Effector memory CD8-positive, alpha-beta T cell (primary cell): ENCODE results near the gene CYP2W1.

Experiments
- ATAC-seq: fragments of 150-1000 bp; cut with Tn5 transposase; replicated peaks from 2 replicates; pipeline ENCODE4 v1.10.0; 2021; ENCODE audit warnings: mild to moderate bottlenecking, moderate library complexity
- DNase-seq, 3 experiments: peaks; one replicate each; pipeline ENCODE4 v3.0.0; 2021
- H3K27ac Mint-ChIP-seq, 2 donors: one replicate each; pipeline ENCODE4 v1.8.0; 2022; ENCODE audit warnings: mild to moderate bottlenecking in 2 of 2, mixed read lengths in 2 of 2, moderate library complexity in 2 of 2
- H3K27me3 Mint-ChIP-seq, 2 donors: one replicate each; pipeline ENCODE4 v1.8.0; 2022; ENCODE audit warnings: mixed read lengths in 2 of 2
- H3K36me3 Mint-ChIP-seq: one replicate; pipeline ENCODE4 v1.8.0; 2022; ENCODE audit warnings: mild to moderate bottlenecking, moderate library complexity, mixed read lengths; ENCODE audit not compliant: insufficient read depth
- H3K4me1 Mint-ChIP-seq, 2 donors: one replicate each; pipeline ENCODE4 v1.8.0; 2022; ENCODE audit warnings: low read depth in 2 of 2, mixed read lengths in 2 of 2
- H3K4me3 Mint-ChIP-seq, 2 donors: one replicate each; pipeline ENCODE4 v1.8.0; 2022; ENCODE audit warnings: mild to moderate bottlenecking in 2 of 2, mixed read lengths in 2 of 2, moderate library complexity in 2 of 2
- H3K9me3 Mint-ChIP-seq, 2 donors: one replicate each; pipeline ENCODE4 v1.8.0; 2022; ENCODE audit warnings: mixed read lengths in 2 of 2

Gene CYP2W1

GRCh38 chr7:1009747-1010146, 26.8 kb downstream of the CYP2W1 start:
- Mint-ChIP-seq H3K36me3 (peaks cover 19% of the 10 kb centered on the region), H3K4me3 (no peak overlapping the region), H3K9me3 (peaks cover 6 to 10% of the 10 kb centered on the region in 2 donors), H3K4me1 (peaks cover 19 to 25% of the 10 kb centered on the region in 2 donors), H3K27ac (no peak overlapping the region), H3K27me3 (no peaks in the 10 kb centered on the region)
- DNase-seq, result no peak
- ATAC-seq, result no peak

DNA sequence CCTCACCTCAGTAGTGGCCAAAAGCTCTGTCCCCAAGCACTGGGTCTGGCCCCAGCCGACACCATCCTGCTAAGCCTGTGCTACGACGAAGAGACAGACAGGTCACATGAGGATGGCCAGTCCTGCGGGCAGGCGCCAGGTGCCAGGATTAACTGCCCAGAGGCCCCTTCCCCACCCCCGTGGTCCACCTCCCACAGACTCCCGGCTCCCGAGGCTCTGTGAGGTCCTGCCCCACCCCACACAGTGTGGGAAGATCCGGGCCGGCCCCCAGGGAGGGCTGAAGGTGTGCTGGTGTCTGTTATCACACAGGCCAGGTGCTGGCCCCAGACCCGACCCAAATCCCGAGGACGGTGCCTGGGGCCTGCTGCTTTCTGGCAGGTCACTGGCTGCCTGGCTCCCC, 27.2 kb downstream of the CYP2W1 start:
- peaks cover 19 to 25% of the 10 kb centered on the region in 2 donors for H3K4me1 Mint-ChIP-seq
- H3K4me3 Mint-ChIP-seq, result no peak overlapping the region
- H3K27ac Mint-ChIP-seq, result peak overlapping the region; percentile 88 to 95
- ATAC-seq (no peak), DNase-seq (no peak)
- peaks cover 6 to 10% of the 10 kb centered on the region in 2 donors for H3K9me3 Mint-ChIP-seq
- peaks cover 19% of the 10 kb centered on the region for H3K36me3 Mint-ChIP-seq
- no peaks in the 10 kb centered on the region for H3K27me3 Mint-ChIP-seq

- H3K36me3 Mint-ChIP-seq, result peaks cover 17% of the 10 kb centered on the region
- H3K4me3 Mint-ChIP-seq, result peak overlapping the region; percentile 6 to 11
- ATAC-seq (peak; percentile 75), DNase-seq (peak; percentile 36 to 41 (median 39))
- no peaks in the 10 kb centered on the region for H3K27me3 Mint-ChIP-seq
- peak overlapping the region; percentile 88 to 95 for H3K27ac Mint-ChIP-seq
- H3K4me1 Mint-ChIP-seq, result peaks cover 16 to 25% of the 10 kb centered on the region in 2 donors
- peaks cover 6 to 10% of the 10 kb centered on the region in 2 donors for H3K9me3 Mint-ChIP-seq
These were observed 28.5 kb downstream of the CYP2W1 start for GRCh38 chr7:1011297-1012003.

DNA sequence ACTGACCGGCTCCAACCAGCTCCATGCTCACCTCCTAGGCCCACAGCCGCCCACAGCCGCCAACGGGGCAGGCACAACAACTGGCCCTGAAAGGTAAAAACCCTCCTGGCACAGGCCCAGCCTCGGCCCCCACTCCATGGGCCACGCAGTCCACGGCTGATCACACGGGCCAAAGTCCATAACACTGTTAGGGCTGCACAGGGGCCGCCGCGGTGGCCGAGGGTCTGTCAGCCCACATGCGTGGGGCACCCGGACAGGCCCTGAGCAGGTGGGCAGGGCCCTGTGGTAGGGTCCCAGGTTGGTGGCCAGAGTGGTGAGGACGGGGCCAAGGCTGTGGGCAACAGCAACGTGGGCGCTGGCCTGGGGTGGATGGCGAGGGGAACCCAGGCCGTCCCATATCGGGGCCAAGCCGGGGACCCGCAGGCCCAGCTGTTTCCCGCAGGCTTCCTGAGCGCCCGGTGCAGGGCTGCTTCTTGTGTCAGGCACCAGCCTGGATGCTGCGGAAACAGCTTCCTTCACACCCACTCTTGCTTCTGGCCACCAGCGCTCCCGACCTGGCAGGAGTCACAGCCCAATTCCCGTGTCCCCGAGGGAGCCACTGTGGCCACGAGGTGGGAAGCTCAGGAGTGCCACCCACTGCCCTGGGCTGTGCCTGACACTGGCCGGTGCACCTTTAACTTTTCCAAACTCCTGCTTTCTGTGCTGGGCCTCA, 29.2 kb downstream of the CYP2W1 start:
- Mint-ChIP-seq H3K27me3 (no peaks in the 10 kb centered on the region), H3K4me1 (peaks cover 16 to 25% of the 10 kb centered on the region in 2 donors), H3K9me3 (peaks cover 6 to 10% of the 10 kb centered on the region in 2 donors), H3K27ac (peak overlapping the region; percentile 88 to 95), H3K36me3 (peaks cover 17% of the 10 kb centered on the region), H3K4me3 (peak overlapping the region; percentile 6 to 11)
- no peak for DNase-seq
- ATAC-seq, result no peak

GRCh38 chr7:1012716-1013095, 29.7 kb downstream of the CYP2W1 start:
- Mint-ChIP-seq H3K9me3 (peaks cover 6 to 10% of the 10 kb centered on the region in 2 donors), H3K36me3 (peaks cover 17% of the 10 kb centered on the region)
- ATAC-seq, result no peak

DNA sequence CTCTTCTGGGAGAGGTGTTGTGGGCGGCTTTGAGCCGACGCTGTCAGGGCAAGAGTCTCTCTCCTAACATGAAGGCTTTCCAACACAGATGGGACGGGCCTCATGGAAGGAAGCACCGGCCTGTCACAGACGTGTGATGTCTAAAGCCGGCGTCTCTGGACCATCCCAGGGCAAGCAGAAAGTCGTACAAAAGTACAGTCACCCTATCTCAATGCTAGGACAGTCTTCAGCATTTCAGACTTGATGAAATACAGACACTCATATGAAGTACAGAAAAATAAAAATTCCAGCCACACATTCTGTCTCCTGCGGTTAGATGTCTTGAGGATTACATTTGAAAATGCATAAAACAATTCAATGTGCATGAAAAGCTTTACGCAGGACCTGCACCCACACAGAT, 30.6 kb downstream of the CYP2W1 start:
- DNase-seq, result no peak
- Mint-ChIP-seq H3K4me3 (no peak overlapping the region), H3K4me1 (peaks cover 20 to 32% of the 10 kb centered on the region in 2 donors), H3K27ac (no peak overlapping the region), H3K36me3 (peaks cover 17% of the 10 kb centered on the region), H3K9me3 (peaks cover 6 to 10% of the 10 kb centered on the region in 2 donors), H3K27me3 (no peaks in the 10 kb centered on the region)
- ATAC-seq, result no peak

More at GRCh38 chr7:1012716-1013095, 29.7 kb downstream of the CYP2W1 start:
- no peak for DNase-seq
- no peaks in the 10 kb centered on the region for H3K27me3 Mint-ChIP-seq
- peaks cover 16 to 25% of the 10 kb centered on the region in 2 donors for H3K4me1 Mint-ChIP-seq
- H3K27ac Mint-ChIP-seq, result no peak overlapping the region
- H3K4me3 Mint-ChIP-seq, result no peak overlapping the region

- no peaks in the 10 kb centered on the region for H3K27me3 Mint-ChIP-seq
- peaks cover 16 to 27% of the 10 kb centered on the region in 2 donors for H3K4me1 Mint-ChIP-seq
- DNase-seq (no peak), ATAC-seq (no peak)
- H3K9me3 Mint-ChIP-seq, result peaks cover 6 to 10% of the 10 kb centered on the region in 2 donors
- H3K36me3 Mint-ChIP-seq, result peaks cover 17% of the 10 kb centered on the region
- no peak overlapping the region for H3K4me3 Mint-ChIP-seq
- H3K27ac Mint-ChIP-seq, result peak overlapping the region; percentile 41 to 73
These were observed 31.7 kb downstream of the CYP2W1 start for GRCh38 chr7:1014681-1015080.

DNA sequence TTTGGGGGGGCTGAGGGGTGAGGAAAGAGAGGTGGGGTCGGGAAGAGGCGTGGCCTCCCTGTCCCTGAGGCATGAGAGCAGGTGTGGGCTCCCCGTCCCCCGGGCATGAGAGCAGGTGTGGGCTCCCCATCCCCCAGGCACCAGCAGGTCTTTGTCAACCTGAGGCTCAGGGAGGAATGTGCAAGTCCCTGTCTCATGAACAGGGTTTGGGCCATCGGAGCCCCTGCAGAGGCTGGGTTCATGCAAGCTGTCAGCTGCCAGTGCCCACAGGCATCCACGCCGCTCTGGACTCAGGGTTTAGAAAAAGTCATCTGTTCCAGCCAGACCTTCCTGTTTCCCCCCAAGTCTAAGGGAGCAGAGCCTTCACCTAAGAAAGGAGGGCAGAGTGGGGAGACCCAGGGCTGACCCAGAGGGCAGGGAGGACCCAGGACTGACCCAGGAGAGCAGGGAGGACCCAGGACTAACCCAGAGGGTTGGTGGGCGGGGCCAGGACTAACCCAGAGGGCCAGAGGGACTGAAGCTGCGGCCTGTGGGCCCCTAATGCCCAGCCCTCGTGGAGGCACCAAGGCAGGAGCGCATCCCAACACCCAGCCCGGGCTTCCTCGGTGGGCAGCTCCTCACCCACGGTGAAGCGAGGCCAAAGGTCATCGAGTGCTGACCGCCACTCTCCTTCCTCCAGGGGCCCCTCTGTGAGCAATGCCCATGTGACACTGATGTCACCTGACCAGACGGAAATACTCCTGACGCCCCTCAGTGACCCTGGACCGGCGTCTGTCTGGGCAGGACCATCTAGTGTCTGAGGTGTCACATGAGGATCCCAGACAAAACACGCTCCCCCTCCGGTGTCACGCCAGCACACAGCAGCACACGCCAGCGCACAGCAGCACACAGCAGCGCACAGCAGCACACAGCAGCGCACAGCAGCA, 32.5 kb downstream of the CYP2W1 start:
- H3K36me3 Mint-ChIP-seq, result peaks cover 13% of the 10 kb centered on the region
- H3K27me3 Mint-ChIP-seq, result no peaks in the 10 kb centered on the region
- H3K4me1 Mint-ChIP-seq, result peaks cover 18 to 23% of the 10 kb centered on the region in 2 donors
- no peak overlapping the region for H3K4me3 Mint-ChIP-seq
- peak overlapping the region in 1 of 2 donors; percentile 73 for H3K27ac Mint-ChIP-seq
- DNase-seq (no peak), ATAC-seq (no peak)
- H3K9me3 Mint-ChIP-seq, result peaks cover 6 to 10% of the 10 kb centered on the region in 2 donors

DNA sequence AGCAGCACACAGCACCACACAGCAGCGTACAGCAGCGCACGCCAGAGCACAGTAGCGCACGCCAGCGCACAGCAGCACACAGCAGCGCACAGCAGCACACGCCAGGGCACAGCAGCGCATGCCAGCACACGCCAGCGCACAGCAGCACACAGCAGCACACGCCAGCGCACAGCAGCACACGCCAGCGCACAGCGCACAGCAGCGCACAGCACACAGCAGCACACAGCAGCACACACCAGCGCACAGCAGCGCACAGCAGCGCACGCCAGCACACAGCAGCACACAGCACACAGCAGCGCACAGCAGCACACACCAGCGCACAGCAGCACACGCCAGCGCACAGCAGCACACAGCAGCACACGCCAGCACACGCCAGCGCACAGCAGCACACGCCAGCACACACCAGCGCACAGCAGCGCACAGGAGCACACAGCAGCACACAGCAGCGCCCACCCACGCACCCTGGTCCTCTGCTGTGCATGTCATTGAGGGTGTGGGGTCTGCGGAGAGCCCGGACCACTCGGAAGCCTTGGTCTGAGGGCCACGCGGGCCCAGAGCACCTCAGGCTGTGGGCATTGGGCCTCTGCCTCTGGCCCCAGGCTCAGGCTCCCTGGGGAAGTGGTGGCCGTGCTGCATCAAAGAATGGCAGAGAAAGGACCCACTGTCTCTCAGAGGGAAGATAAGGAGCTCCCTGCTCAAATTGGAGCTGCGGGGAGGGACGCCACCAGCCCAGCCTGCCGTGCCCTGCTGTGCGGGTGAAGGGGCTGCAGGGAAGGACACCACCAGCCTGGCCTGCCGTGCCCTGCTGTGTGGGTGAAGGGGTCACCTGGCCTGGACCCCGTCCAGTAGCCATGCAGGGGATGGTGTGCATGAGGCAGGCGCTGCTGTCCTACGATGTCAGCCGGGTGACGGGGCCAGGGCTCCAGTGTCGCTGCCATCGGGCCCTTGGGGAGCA, 33.9 kb downstream of the CYP2W1 start:
- Mint-ChIP-seq H3K9me3 (peaks cover 0 to 1% of the 10 kb centered on the region in 2 donors), H3K4me3 (no peak overlapping the region), H3K27me3 (no peaks in the 10 kb centered on the region), H3K27ac (no peak overlapping the region), H3K4me1 (peaks cover 10 to 13% of the 10 kb centered on the region in 2 donors), H3K36me3 (peaks cover under 1% of the 10 kb centered on the region)
- ATAC-seq (no peak), DNase-seq (no peak)

- Mint-ChIP-seq H3K36me3 (no peaks in the 10 kb centered on the region), H3K4me3 (no peak overlapping the region), H3K27me3 (no peaks in the 10 kb centered on the region), H3K9me3 (no peaks in the 10 kb centered on the region), H3K4me1 (peaks cover 8 to 12% of the 10 kb centered on the region in 2 donors), H3K27ac (peak overlapping the region in 1 of 2 donors; percentile 29)
- DNase-seq (no peak), ATAC-seq (no peak)
These were observed 34.8 kb downstream of the CYP2W1 start for GRCh38 chr7:1017586-1018333.

- peak overlapping the region in 1 of 2 donors; percentile 29 for H3K27ac Mint-ChIP-seq
- H3K27me3 Mint-ChIP-seq, result no peaks in the 10 kb centered on the region
- ATAC-seq, result no peak
- DNase-seq, result no peak
- H3K36me3 Mint-ChIP-seq, result no peaks in the 10 kb centered on the region
- H3K4me1 Mint-ChIP-seq, result peaks cover 10 to 12% of the 10 kb centered on the region in 2 donors
- H3K9me3 Mint-ChIP-seq, result no peaks in the 10 kb centered on the region
- H3K4me3 Mint-ChIP-seq, result no peak overlapping the region
These were observed 35.3 kb downstream of the CYP2W1 start for GRCh38 chr7:1018334-1018695.

GRCh38 chr7:1019255-1019785, 36.3 kb downstream of the CYP2W1 start:
- Mint-ChIP-seq H3K27ac (peak overlapping the region in 1 of 2 donors; percentile 23), H3K36me3 (no peaks in the 10 kb centered on the region), H3K27me3 (no peaks in the 10 kb centered on the region), H3K4me3 (no peak overlapping the region), H3K4me1 (peaks cover 11 to 13% of the 10 kb centered on the region in 2 donors), H3K9me3 (no peaks in the 10 kb centered on the region)
- DNase-seq (no peak), ATAC-seq (no peak)
